ENCODE results near the gene GRID1. TPM values are rescaled to one million over a fixed set of nuclear protein-coding genes. Genes with fewer than 3 reads are reported as not detected.

GRID1 gene
- total RNA-seq, 1 experiment from 2014 or later = not detected

- intact Hi-C loops (cut with micrococcal nuclease) = no loop called here
- Histone ChIP-seq H3K4me3 (ENCODE audit: low read length) (no peak overlapping the region), H3K9ac (ENCODE audit: low read length) (no peak overlapping the region), H4K20me1 (ENCODE audit: low read length) (no peaks in the 10 kb centered on the region), H2AFZ (ENCODE audit: low read length) (no peak overlapping the region), H3K4me2 (ENCODE audit: low read length) (no peak overlapping the region), H3K4me1 (ENCODE audit: insufficient read depth, low read length) (no peaks in the 10 kb centered on the region), H3K27ac (ENCODE audit: low read length) (no peak overlapping the region), H3K79me2 (ENCODE audit: low read length) (no peaks in the 10 kb centered on the region), H3K27me3 (ENCODE audit: low read length) (no peaks in the 10 kb centered on the region), H3K9me2 (replicated peaks; ENCODE audit: low read length) (no peaks in the 10 kb centered on the region), H3F3A (ENCODE audit: low read length, unreplicated experiment) (no peaks in the 10 kb centered on the region), H3K36me3 (ENCODE audit: low read depth, low read length) (no peaks in the 10 kb centered on the region), H3K9me3 (ENCODE audit: low read length) (no peaks in the 10 kb centered on the region)
- CTCF ChIA-PET = no interaction called here
- no peak for TF ChIP-seq EZH2phosphoT487 (IDR thresholded peaks at IDR 0.05; ENCODE audit: borderline replicate concordance, low read length)
- TF ChIP-seq CTCF (conservative IDR thresholded peaks at IDR 0.05; ENCODE audit: low read depth, low read length) = no peak
- TF ChIP-seq EZH2 (IDR thresholded peaks at IDR 0.05; ENCODE audit: low read length, unreplicated experiment) = no peak
- no TSS peak for BruUV-seq (replicated peaks)
- ATAC-seq (no peak), DNase-seq (no peak)
- POLR2A ChIA-PET (ENCODE audit: unreplicated experiment) = no interaction called here
Observed at GRCh38 chr10:86310291-86310690, 56.3 kb downstream of the GRID1 start.

- Histone ChIP-seq H3K27ac (ENCODE audit: low read length) (no peak overlapping the region), H3K36me3 (ENCODE audit: low read depth, low read length) (no peaks in the 10 kb centered on the region), H3K4me3 (ENCODE audit: low read length) (no peak overlapping the region), H3F3A (ENCODE audit: low read length, unreplicated experiment) (no peaks in the 10 kb centered on the region), H3K9me3 (ENCODE audit: low read length) (no peaks in the 10 kb centered on the region), H3K79me2 (ENCODE audit: low read length) (no peaks in the 10 kb centered on the region), H2AFZ (ENCODE audit: low read length) (no peak overlapping the region), H4K20me1 (ENCODE audit: low read length) (no peaks in the 10 kb centered on the region), H3K4me2 (ENCODE audit: low read length) (no peak overlapping the region), H3K9ac (ENCODE audit: low read length) (no peak overlapping the region), H3K27me3 (ENCODE audit: low read length) (no peaks in the 10 kb centered on the region), H3K9me2 (replicated peaks; ENCODE audit: low read length) (no peaks in the 10 kb centered on the region), H3K4me1 (ENCODE audit: insufficient read depth, low read length) (no peaks in the 10 kb centered on the region)
- BruUV-seq (replicated peaks) = no TSS peak
- POLR2A ChIA-PET (ENCODE audit: unreplicated experiment) = no interaction called here
- TF ChIP-seq EZH2 (IDR thresholded peaks at IDR 0.05; ENCODE audit: low read length, unreplicated experiment) (no peak), EZH2phosphoT487 (IDR thresholded peaks at IDR 0.05; ENCODE audit: borderline replicate concordance, low read length) (no peak), CTCF (conservative IDR thresholded peaks at IDR 0.05; ENCODE audit: low read depth, low read length) (no peak)
- DNase-seq = no peak
- ATAC-seq = no peak
- intact Hi-C loops (cut with micrococcal nuclease) = no loop called here
- CTCF ChIA-PET = no interaction called here
Observed at GRCh38 chr10:86308056-86308455, 58.5 kb downstream of the GRID1 start.

GRCh38 chr10:86306628-86307278, 59.8 kb downstream of the GRID1 start:
- ChIA-PET CTCF (no interaction called here), POLR2A (ENCODE audit: unreplicated experiment) (no interaction called here)
- H3K36me3 ChIP-seq (ENCODE audit: low read depth, low read length) = no peaks in the 10 kb centered on the region
- H4K20me1 ChIP-seq (ENCODE audit: low read length) = no peaks in the 10 kb centered on the region
- ATAC-seq (no peak), DNase-seq (peak; percentile 24)
- TF ChIP-seq EZH2 (IDR thresholded peaks at IDR 0.05; ENCODE audit: low read length, unreplicated experiment) (no peak), EZH2phosphoT487 (IDR thresholded peaks at IDR 0.05; ENCODE audit: borderline replicate concordance, low read length) (no peak), CTCF (conservative IDR thresholded peaks at IDR 0.05; ENCODE audit: low read depth, low read length) (no peak)
- H3K27me3 ChIP-seq (ENCODE audit: low read length) = no peaks in the 10 kb centered on the region
- intact Hi-C loops (cut with micrococcal nuclease) = no loop called here
- H3K4me2 ChIP-seq (ENCODE audit: low read length) = no peak overlapping the region
- no peaks in the 10 kb centered on the region for H3K4me1 ChIP-seq (ENCODE audit: insufficient read depth, low read length)
- H3F3A ChIP-seq (ENCODE audit: low read length, unreplicated experiment) = no peaks in the 10 kb centered on the region
- H3K9me2 ChIP-seq (replicated peaks; ENCODE audit: low read length) = no peaks in the 10 kb centered on the region
- H3K9me3 ChIP-seq (ENCODE audit: low read length) = no peaks in the 10 kb centered on the region
- no peak overlapping the region for H3K4me3 ChIP-seq (ENCODE audit: low read length)
- no peak overlapping the region for H3K9ac ChIP-seq (ENCODE audit: low read length)
- BruUV-seq (replicated peaks) = no TSS peak
- H3K27ac ChIP-seq (ENCODE audit: low read length) = no peak overlapping the region
- no peaks in the 10 kb centered on the region for H3K79me2 ChIP-seq (ENCODE audit: low read length)
- H2AFZ ChIP-seq (ENCODE audit: low read length) = no peak overlapping the region

All from PC-3 (cell line).